CD14-positive monocyte (primary cell): ENCODE results near the gene UQCC2. TPM values are rescaled to one million over a fixed set of nuclear protein-coding genes. Genes with fewer than 3 reads are reported as not detected.

Experiments
- DNase-seq, 3 donors: peaks; one replicate each; pipeline ENCODE4 v3.0.0-alpha.2; 2011 to 2022
- H2AFZ ChIP-seq: 2 replicates; pipeline ENCODE4 v1.6.0; 2012; ENCODE audit warnings: mild to moderate bottlenecking, low read depth, low read length, inconsistent platforms; ENCODE audit not compliant: insufficient read depth, poor library complexity, severe bottlenecking
- H3K27ac ChIP-seq, 2 donors: 1 replicate in 1 of 2; 2 replicates in 1 of 2; pipeline ENCODE4 v1.5.1; 2012 to 2013; ENCODE audit warnings: low read length in 2 of 2, control low read depth in 1 of 2, inconsistent platforms in 1 of 2, low read depth in 1 of 2, mild to moderate bottlenecking in 1 of 2
- H3K27me3 ChIP-seq, 2 donors: one replicate each; pipeline versions ENCODE4 v1.6.0 to v1.6.1; 2011 to 2013; ENCODE audit warnings: low read length in 2 of 2; ENCODE audit not compliant: control insufficient read depth in 2 of 2, insufficient read depth in 2 of 2
- H3K36me3 ChIP-seq, 2 donors: replicated peaks in 1 of 2; 1 replicate in 1 of 2; 2 replicates in 1 of 2; pipeline versions ENCODE4 v1.5.1 to v1.6.1; 2012 to 2013; ENCODE audit warnings: low read length in 2 of 2, control low read depth in 1 of 2, inconsistent platforms in 1 of 2, mild to moderate bottlenecking in 1 of 2; ENCODE audit not compliant: insufficient read depth in 2 of 2, control insufficient read depth in 1 of 2
- H3K4me1 ChIP-seq, 2 donors: 1 replicate in 1 of 2; 2 replicates in 1 of 2; pipeline versions ENCODE4 v1.5.1 to v1.6.1; 2012 to 2013; ENCODE audit warnings: low read length in 2 of 2, control low read depth in 1 of 2, inconsistent platforms in 1 of 2, mild to moderate bottlenecking in 1 of 2, moderate library complexity in 1 of 2; ENCODE audit not compliant: insufficient read depth in 2 of 2, control insufficient read depth in 1 of 2
- H3K4me2 ChIP-seq: replicated peaks from 2 replicates; pipeline ENCODE3; 2012; ENCODE audit warnings: low read length, moderate library complexity, mild to moderate bottlenecking; ENCODE audit not compliant: poor library complexity, severe bottlenecking; ENCODE audit errors: extremely low read depth
- H3K4me3 ChIP-seq, 3 experiments: fragments of 200-600 bp in 1 of 3; sonication (generic) in 1 of 3; replicated peaks in 1 of 3; 1 replicate in 2 of 3; 2 replicates in 1 of 3; pipeline ENCODE4 v1.5.1; 2011 to 2013; ENCODE audit warnings: low read length in 3 of 3, mild to moderate bottlenecking in 3 of 3, control low read depth in 2 of 3, low read depth in 2 of 3, inconsistent platforms in 1 of 3, moderate library complexity in 1 of 3
- H3K79me2 ChIP-seq: 2 replicates; pipeline ENCODE4 v1.6.0; 2012; ENCODE audit warnings: mild to moderate bottlenecking, control low read depth, inconsistent platforms, low read length, moderate library complexity; ENCODE audit not compliant: insufficient read depth
- H3K9ac ChIP-seq: 2 replicates; pipeline ENCODE4 v1.6.0; 2017; ENCODE audit warnings: low read length, mild to moderate bottlenecking; ENCODE audit not compliant: insufficient read depth, poor library complexity, severe bottlenecking
- H3K9me3 ChIP-seq, 2 donors: replicated peaks in 1 of 2; 1 replicate in 1 of 2; 2 replicates in 1 of 2; pipeline versions ENCODE4 v1.5.1 to v1.6.1; 2012 to 2013; ENCODE audit warnings: low read length in 2 of 2, control low read depth in 1 of 2; ENCODE audit not compliant: control insufficient read depth in 1 of 2, insufficient read depth in 1 of 2
- H4K20me1 ChIP-seq: 2 replicates; pipeline ENCODE4 v1.6.0; 2012; ENCODE audit warnings: mild to moderate bottlenecking, low read length, control low read depth, moderate library complexity; ENCODE audit not compliant: insufficient read depth
- H3K27ac Mint-ChIP-seq, 7 donors: one replicate each; pipeline ENCODE4 v1.8.0; 2020; ENCODE audit warnings: mild to moderate bottlenecking in 7 of 7, mixed read lengths in 7 of 7, moderate library complexity in 6 of 7, inconsistent platforms in 2 of 7
- H3K27me3 Mint-ChIP-seq, 3 donors: one replicate each; pipeline ENCODE4 v1.8.0; 2021 to 2022; ENCODE audit warnings: low read depth in 3 of 3, mild to moderate bottlenecking in 3 of 3, mixed read lengths in 3 of 3, moderate library complexity in 3 of 3, inconsistent platforms in 1 of 3
- H3K36me3 Mint-ChIP-seq, 2 donors: one replicate each; pipeline ENCODE4 v1.8.0; 2020; ENCODE audit warnings: mixed read lengths in 2 of 2, inconsistent platforms in 1 of 2, mild to moderate bottlenecking in 1 of 2
- H3K4me1 Mint-ChIP-seq: one replicate; pipeline ENCODE4 v1.8.0; 2020; ENCODE audit warnings: mild to moderate bottlenecking, mixed read lengths
- H3K4me3 Mint-ChIP-seq, 2 donors: one replicate each; pipeline ENCODE4 v1.8.0; 2020; ENCODE audit warnings: mild to moderate bottlenecking in 2 of 2, mixed read lengths in 2 of 2, moderate library complexity in 1 of 2
- H3K9me3 Mint-ChIP-seq, 7 donors: one replicate each; pipeline ENCODE4 v1.8.0; 2020 to 2022; ENCODE audit warnings: mixed read lengths in 7 of 7, mild to moderate bottlenecking in 6 of 7, moderate library complexity in 6 of 7, inconsistent platforms in 2 of 7
- WGBS: methylation state at CpG from one replicate; pipeline ENCODE4 v1.1.5; 2013; ENCODE audit warnings: missing lambda C conversion rate; ENCODE audit not compliant: insufficient coverage; 5-methylcytosine and 5-hydroxymethylcytosine counted together
- intact Hi-C, 2 donors: fragments of 100-400 bp; cut with micrococcal nuclease; formaldehyde crosslinking; loops; one replicate each; pipeline versions ENCODE4 v1.15.0 to v1.15.1; 2023
- polyA plus RNA-seq, 3 donors: library from polyadenylated mRNA; depleted of rRNA in 1 of 3; unstranded in 2 of 3; stranded (reverse) in 1 of 3; fragments of 300-500 nt in 2 of 3; fragments of >200 nt in 1 of 3; fragmentation: Illumina TruSeq in 2 of 3; gene quantifications; 1 replicate in 2 of 3; 2 replicates in 1 of 3; pipeline ENCODE4 v1.2.3, GENCODE V29; 2012 to 2021
- TF ChIP-seq, protein P1 (sequence below): fragments of 200-600 bp; IDR thresholded peaks from one replicate; pipeline ENCODE4 v1.8.0; 2022; ENCODE audit warnings: antibody characterized with exemption, mild to moderate bottlenecking

The UQCC2 gene
- polyA plus RNA-seq, 3 donors: 10.3 to 39.3 (median 37.2) TPM

DNA sequence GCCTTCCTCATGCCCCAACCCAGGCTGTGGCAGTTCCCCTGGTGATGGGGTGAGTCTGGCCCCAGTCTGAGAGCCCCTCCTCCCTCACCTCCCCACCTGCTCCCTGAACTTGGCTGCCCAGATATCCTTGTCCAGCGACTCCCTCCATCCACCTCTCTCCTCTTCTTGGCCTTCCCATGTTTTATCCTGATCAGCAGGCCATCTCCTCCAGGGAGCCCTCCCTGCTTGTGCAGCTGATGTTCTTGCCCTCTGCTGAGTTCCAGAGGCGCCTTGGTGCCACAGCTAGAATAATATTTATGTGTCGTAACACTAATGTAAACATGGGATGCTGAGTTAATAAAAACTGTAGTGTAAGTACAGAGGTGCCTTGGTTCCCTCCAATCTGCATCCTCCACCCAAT lies 45.6 kb upstream of the UQCC2 start:
- H2AFZ ChIP-seq: no peak overlapping the region
- 100% methylated on average over 3 of the region's 3 CpGs for WGBS
- H3K4me2 ChIP-seq: no peak overlapping the region
- DNase-seq: no peak
- no peak overlapping the region for H3K9ac ChIP-seq
- Mint-ChIP-seq H3K36me3 (no peaks in the 10 kb centered on the region), H3K27me3 (peaks cover 0 to 4% (median 2%) of the 10 kb centered on the region in 3 donors), H3K4me3 (no peak overlapping the region), H3K4me1 (no peaks in the 10 kb centered on the region), H3K9me3 (no peaks in the 10 kb centered on the region), H3K27ac (no peak overlapping the region)
- intact Hi-C loops: no loop called here
- no peaks in the 10 kb centered on the region for H3K9me3 ChIP-seq
- H4K20me1 ChIP-seq: no peaks in the 10 kb centered on the region
- H3K79me2 ChIP-seq: no peaks in the 10 kb centered on the region
- H3K27me3 ChIP-seq: no peaks in the 10 kb centered on the region
- no peaks in the 10 kb centered on the region for H3K4me1 ChIP-seq
- no peaks in the 10 kb centered on the region for H3K36me3 ChIP-seq
- no peak overlapping the region for H3K4me3 ChIP-seq
- TF ChIP-seq, protein P1, sequence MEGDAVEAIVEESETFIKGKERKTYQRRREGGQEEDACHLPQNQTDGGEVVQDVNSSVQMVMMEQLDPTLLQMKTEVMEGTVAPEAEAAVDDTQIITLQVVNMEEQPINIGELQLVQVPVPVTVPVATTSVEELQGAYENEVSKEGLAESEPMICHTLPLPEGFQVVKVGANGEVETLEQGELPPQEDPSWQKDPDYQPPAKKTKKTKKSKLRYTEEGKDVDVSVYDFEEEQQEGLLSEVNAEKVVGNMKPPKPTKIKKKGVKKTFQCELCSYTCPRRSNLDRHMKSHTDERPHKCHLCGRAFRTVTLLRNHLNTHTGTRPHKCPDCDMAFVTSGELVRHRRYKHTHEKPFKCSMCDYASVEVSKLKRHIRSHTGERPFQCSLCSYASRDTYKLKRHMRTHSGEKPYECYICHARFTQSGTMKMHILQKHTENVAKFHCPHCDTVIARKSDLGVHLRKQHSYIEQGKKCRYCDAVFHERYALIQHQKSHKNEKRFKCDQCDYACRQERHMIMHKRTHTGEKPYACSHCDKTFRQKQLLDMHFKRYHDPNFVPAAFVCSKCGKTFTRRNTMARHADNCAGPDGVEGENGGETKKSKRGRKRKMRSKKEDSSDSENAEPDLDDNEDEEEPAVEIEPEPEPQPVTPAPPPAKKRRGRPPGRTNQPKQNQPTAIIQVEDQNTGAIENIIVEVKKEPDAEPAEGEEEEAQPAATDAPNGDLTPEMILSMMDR: no peak
- no peak overlapping the region for H3K27ac ChIP-seq

DNA sequence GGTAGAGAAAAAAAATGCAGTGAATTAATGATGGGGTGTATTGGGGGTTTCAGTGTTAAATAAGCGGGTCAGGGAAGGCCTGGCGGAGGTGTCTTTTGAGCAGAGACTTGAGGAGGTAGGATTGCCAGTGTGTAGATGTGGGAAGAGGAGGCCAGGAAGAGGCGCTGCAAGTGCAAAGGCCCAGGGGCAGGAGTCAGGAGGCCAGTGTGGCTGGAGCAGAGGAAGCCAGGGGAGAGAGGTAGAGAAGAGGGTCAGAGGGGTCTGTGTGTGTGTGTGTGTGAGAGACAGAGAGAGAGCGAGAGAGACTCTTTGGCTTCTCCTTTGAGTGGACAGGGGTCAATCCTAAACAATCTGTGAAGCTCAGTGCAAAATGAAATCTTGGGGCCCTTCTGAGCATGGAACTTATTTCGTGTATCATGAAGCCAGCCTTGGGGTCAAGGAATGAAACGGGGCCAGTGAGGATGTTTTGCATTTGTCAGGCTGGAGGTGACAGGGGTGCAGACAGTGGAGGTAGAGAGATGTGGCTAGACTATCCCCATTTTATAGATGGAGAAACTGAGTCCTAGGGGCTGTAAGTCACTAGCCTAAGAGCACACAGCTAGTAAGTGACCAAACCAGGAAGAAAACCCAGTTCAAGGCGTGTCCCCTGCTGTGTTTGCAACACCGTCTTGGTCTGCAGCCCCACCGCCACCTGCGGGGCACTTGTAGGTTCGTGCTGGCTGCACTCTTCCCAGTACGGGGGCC lies 44.9 kb upstream of the UQCC2 start:
- Histone ChIP-seq H3K27ac (no peak overlapping the region), H3K4me3 (no peak overlapping the region), H3K9ac (no peak overlapping the region), H3K4me2 (no peak overlapping the region), H2AFZ (no peak overlapping the region), H3K4me1 (no peaks in the 10 kb centered on the region), H4K20me1 (no peaks in the 10 kb centered on the region), H3K36me3 (no peaks in the 10 kb centered on the region), H3K79me2 (no peaks in the 10 kb centered on the region), H3K27me3 (no peaks in the 10 kb centered on the region), H3K9me3 (no peaks in the 10 kb centered on the region)
- intact Hi-C loops: no loop called here
- WGBS: 94% methylated on average over 10 of the region's 12 CpGs
- H3K27me3 Mint-ChIP-seq: peaks cover 0 to 4% (median 2%) of the 10 kb centered on the region in 3 donors
- no peaks in the 10 kb centered on the region for H3K9me3 Mint-ChIP-seq
- no peak overlapping the region for H3K4me3 Mint-ChIP-seq
- DNase-seq: no peak
- TF ChIP-seq, protein P1: no peak
- H3K27ac Mint-ChIP-seq: peak overlapping the region in 3 of 7 donors; percentile 2 to 76 (median 6)
- H3K36me3 Mint-ChIP-seq: no peaks in the 10 kb centered on the region
- no peaks in the 10 kb centered on the region for H3K4me1 Mint-ChIP-seq
